ENCODE measurements around the gene TPD52L1. TPM values are rescaled to one million over a fixed set of nuclear protein-coding genes. Genes with fewer than 3 reads are reported as not detected.

TPD52L1 gene
- total RNA-seq, 2 donors from 2014 or later = 24.9 to 39.1 TPM

GRCh38 chr6:125107896-125108295 is 45.7 kb upstream of the TPD52L1 start:
- WGBS, 2 experiments (ENCODE audit: insufficient coverage in 1 of 2, insufficient read length in 1 of 2) = 94% methylated on average over 2 of the region's 3 CpGs; no CpG with 5 or more reads in 1 of the 2 experiments
- Histone ChIP-seq H3K27me3 (ENCODE audit: control insufficient read depth, insufficient read depth, low read length, poor library complexity, severe bottlenecking) (no peaks in the 10 kb centered on the region), H3K9ac (ENCODE audit: extremely low read depth, low read length, poor library complexity, severe bottlenecking) (no peak overlapping the region), H3K36me3 (ENCODE audit: control insufficient read depth, insufficient read depth, low read length) (no peaks in the 10 kb centered on the region), H3K9me3 (ENCODE audit: control insufficient read depth, low read length) (peaks cover 38% of the 10 kb centered on the region), H3K4me3 (ENCODE audit: low read length) (no peak overlapping the region), H3K27ac (ENCODE audit: low read depth, low read length) (no peak overlapping the region), H3K4me1 (ENCODE audit: control insufficient read depth, insufficient read depth, low read length) (no peaks in the 10 kb centered on the region)
- H3K27ac Mint-ChIP-seq = no peak overlapping the region
- H3K36me3 Mint-ChIP-seq (ENCODE audit: low read depth) = no peaks in the 10 kb centered on the region
- no peak for TF ChIP-seq CTCF (conservative IDR thresholded peaks at IDR 0.05)
- H3K9me3 Mint-ChIP-seq = peaks cover 38% of the 10 kb centered on the region
- DNase-seq = no peak
- no peaks in the 10 kb centered on the region for H3K27me3 Mint-ChIP-seq (ENCODE audit: insufficient read depth)
- H3K4me3 Mint-ChIP-seq = no peak overlapping the region
- no peaks in the 10 kb centered on the region for H3K4me1 Mint-ChIP-seq

- Mint-ChIP-seq H3K9me3 (peaks cover 38% of the 10 kb centered on the region), H3K4me3 (no peak overlapping the region), H3K27ac (no peak overlapping the region), H3K27me3 (ENCODE audit: insufficient read depth) (no peaks in the 10 kb centered on the region), H3K4me1 (no peaks in the 10 kb centered on the region), H3K36me3 (ENCODE audit: low read depth) (no peaks in the 10 kb centered on the region)
- no peaks in the 10 kb centered on the region for H3K36me3 ChIP-seq (ENCODE audit: control insufficient read depth, insufficient read depth, low read length)
- no peak overlapping the region for H3K9ac ChIP-seq (ENCODE audit: extremely low read depth, low read length, poor library complexity, severe bottlenecking)
- H3K9me3 ChIP-seq (ENCODE audit: control insufficient read depth, low read length) = peaks cover 38% of the 10 kb centered on the region
- no peaks in the 10 kb centered on the region for H3K4me1 ChIP-seq (ENCODE audit: control insufficient read depth, insufficient read depth, low read length)
- TF ChIP-seq CTCF (conservative IDR thresholded peaks at IDR 0.05) = no peak
- H3K27me3 ChIP-seq (ENCODE audit: control insufficient read depth, insufficient read depth, low read length, poor library complexity, severe bottlenecking) = no peaks in the 10 kb centered on the region
- no peak overlapping the region for H3K4me3 ChIP-seq (ENCODE audit: low read length)
- no peak for DNase-seq
- whole genome bisulfite sequencing, 2 experiments (ENCODE audit: insufficient coverage in 1 of 2, insufficient read length in 1 of 2) = no CpG with 5 or more reads among the region's 1 CpG
- no peak overlapping the region for H3K27ac ChIP-seq (ENCODE audit: low read depth, low read length)
These were observed 43.5 kb upstream of the TPD52L1 start for GRCh38 chr6:125110056-125110455.

- WGBS, 2 experiments (ENCODE audit: insufficient coverage in 1 of 2, insufficient read length in 1 of 2) = 91 to 100% methylated on average over 1 to 4 of the region's 4 CpGs
- Histone ChIP-seq H3K9ac (ENCODE audit: extremely low read depth, low read length, poor library complexity, severe bottlenecking) (no peak overlapping the region), H3K9me3 (ENCODE audit: control insufficient read depth, low read length) (peaks cover 38% of the 10 kb centered on the region), H3K27ac (ENCODE audit: low read depth, low read length) (no peak overlapping the region), H3K4me1 (ENCODE audit: control insufficient read depth, insufficient read depth, low read length) (no peaks in the 10 kb centered on the region), H3K4me3 (ENCODE audit: low read length) (no peak overlapping the region), H3K36me3 (ENCODE audit: control insufficient read depth, insufficient read depth, low read length) (no peaks in the 10 kb centered on the region), H3K27me3 (ENCODE audit: control insufficient read depth, insufficient read depth, low read length, poor library complexity, severe bottlenecking) (no peaks in the 10 kb centered on the region)
- DNase-seq = no peak
- no peak overlapping the region for H3K4me3 Mint-ChIP-seq
- no peaks in the 10 kb centered on the region for H3K27me3 Mint-ChIP-seq (ENCODE audit: insufficient read depth)
- peaks cover 38% of the 10 kb centered on the region for H3K9me3 Mint-ChIP-seq
- H3K4me1 Mint-ChIP-seq = no peaks in the 10 kb centered on the region
- H3K27ac Mint-ChIP-seq = no peak overlapping the region
- no peak for TF ChIP-seq CTCF (conservative IDR thresholded peaks at IDR 0.05)
- H3K36me3 Mint-ChIP-seq (ENCODE audit: low read depth) = no peaks in the 10 kb centered on the region
These were observed 42.2 kb upstream of the TPD52L1 start for GRCh38 chr6:125111219-125111983.
